GM19035 (cell line): ENCODE results near the gene LAMTOR1.

Experiments used
- ATAC-seq: cut with Tn5 transposase; IDR thresholded peaks from one replicate; pipeline ENCODE4 v1.9.1; 2021; ENCODE audit not compliant: unreplicated experiment

The LAMTOR1 gene

DNA sequence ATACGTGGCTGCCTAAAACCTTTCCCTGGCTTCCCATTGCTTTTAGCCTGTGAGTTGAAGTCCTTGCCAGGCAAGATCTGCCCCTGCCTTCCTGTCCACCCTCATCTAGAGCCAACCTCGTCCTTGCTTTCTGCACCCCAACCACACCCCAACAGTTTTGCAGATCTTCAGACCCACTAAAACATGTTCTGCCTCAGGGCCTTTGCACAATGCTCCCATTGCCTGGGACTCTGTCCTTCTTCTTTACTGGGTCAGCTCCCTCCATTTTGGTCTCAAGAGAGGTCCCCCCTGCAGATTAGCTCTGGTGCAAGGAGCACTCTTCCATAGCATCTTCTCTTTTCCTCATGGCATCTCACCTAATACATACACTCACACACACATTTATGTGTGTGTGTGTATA lies 17.8 kb upstream of the LAMTOR1 start:
- ATAC-seq = no peak

DNA sequence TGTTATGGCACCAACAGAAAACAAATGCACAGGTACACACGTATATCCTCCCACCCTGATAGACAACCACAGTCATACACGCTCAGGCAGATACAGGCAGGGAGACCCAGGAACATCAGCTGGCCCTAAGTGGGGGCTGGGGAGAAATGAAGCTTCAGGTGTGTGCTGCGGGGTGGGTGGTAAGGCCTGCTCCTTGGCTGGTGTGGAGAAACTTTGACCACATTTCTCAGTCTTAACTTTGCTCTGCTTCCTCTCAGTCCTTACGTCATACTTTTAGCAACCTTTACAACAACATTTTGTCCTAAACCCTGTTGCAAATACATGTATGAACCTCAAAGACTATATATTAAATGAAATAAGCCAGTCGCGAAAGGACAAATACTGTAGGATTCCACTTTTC lies 16.1 kb upstream of the LAMTOR1 start:
- no peak for ATAC-seq

DNA sequence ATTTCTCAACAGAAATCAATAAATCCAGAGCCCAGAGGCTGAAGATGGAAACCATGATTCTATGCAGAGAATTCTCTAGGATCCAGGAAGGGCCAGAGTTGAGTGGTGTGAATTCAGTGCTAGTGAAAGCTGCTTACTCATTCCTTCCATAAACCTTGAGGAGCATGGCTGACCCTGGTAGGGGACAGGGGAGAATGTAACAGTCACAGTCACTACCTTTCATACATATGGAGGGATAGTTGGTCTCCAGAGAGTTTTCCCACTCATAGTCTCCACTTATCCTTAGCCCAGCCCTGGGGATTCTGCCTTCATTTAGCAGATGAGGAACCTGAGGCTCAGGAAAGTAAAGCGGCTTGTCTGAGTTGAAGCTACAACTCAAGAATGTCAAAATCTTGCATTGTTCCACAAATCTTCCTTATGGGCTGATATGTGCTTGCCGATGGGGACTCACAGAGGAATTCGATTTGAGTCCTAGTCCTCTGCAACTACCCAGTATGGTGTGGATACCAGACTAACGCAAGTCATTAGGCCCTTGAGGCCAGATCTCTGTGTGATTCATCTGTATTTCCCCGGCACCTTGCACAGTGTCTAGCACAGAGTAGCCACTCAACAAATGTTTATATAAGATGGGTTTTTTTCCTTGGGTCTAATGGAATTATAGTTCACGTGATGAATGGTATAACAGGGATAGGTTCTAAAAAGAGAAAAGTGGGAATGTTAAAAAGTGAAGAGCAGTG lies 13.1 kb upstream of the LAMTOR1 start:
- ATAC-seq = no peak

DNA sequence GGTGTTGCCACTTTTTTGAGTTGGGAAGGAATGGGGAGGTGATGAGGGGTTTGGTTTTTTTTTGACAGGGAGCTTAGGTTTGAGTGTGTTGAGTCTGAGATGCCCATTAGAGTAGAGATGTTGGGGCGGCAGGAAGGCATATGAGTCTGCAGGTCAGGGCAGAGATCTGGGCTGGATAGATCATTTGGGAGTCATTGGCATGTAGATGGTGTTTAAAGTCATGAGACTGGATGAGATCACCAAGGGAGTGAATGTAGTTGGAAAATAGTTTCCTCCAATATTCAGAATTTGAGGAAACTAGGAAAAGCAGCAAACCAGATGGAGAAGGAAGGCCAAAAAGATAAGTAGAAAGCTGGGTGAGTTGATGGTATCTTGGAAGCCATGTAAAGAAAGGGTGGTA lies 11.5 kb upstream of the LAMTOR1 start:
- no peak for ATAC-seq

DNA sequence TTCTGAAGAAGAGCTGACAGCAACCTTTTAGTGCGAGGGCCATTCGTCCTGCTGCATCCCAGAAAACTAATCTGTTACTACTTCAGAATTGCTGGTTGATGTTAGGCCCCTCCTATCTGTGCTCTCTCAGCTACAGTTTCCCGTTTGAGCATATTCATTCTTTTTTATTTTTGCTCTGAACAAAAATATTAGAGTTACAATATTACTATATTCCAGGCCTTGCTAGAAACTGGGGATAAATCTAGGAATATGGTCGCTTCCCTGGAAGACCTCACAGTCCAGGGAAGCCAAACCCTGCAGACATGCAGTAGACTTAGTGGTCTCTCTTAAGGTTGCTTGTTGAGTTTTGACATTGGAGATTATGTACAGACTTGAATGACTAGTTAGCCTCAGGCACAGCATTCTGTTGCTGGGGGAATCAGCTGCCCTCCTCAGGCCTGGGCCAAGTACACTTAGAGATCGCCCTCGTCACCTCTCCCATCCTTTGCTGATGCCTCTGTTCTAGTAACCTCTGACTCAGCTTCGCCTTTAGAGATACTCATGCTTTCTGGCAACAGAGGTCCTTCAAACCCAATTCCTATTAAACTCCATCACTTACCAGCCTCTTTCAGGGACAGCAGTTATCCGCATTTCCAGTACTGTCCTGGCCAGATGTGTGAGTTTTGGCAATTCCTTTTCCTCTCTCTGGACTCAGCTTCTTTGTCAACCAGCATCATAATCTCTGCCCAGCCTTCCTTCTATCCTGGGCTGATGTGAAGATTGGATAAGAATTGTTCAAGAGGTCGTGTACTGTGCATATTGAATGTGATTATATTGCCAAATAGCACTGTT lies 10.1 kb upstream of the LAMTOR1 start:
- ATAC-seq = no peak

DNA sequence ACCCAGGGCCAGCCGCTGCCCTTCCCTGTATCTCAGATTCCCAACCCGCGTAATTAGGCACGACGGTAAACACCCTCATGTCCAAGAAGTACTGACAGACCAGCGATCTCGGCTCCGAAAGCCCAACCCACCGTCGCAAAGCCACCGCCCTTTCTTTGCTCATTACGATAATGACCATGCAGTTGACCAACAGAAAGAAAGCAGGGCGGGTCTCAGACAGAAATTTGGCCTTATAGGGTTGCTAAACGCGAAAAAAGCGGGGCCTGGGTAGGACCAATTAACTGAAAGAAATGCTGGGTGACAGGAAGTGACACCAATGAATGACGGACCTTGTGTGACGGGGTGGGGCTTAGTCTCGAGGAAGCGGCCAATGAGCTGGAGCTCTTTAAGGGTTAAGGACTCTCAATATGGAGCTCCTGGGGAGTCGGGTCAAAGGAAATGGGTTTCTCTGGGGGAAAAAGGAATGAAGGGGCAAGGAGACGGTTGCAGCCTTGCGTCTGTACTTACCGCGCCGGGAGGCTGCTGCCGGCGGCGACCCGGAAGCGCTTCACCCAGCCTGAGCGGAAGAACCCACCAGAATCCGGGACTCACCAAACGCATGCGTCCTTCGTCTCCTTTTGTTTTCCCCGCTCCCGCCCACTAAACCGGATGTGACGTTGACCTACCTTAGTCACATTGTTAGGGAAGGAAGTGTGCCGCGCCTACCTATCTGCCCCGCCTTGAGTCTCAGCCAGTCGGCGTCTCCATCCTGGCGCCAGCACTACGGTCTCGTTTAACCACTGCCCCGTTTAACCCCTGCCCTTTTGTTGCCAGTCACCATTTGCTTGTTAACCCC lies 9.3 kb upstream of the LAMTOR1 start, which contains the start of gene ANAPC15:
TSS of gene ANAPC15 (minus strand) at position 553 of the 835 bp plus-strand sequence. CDS start 1,419 bp downstream, outside the sequence.
- peak; percentile 91 for ATAC-seq

DNA sequence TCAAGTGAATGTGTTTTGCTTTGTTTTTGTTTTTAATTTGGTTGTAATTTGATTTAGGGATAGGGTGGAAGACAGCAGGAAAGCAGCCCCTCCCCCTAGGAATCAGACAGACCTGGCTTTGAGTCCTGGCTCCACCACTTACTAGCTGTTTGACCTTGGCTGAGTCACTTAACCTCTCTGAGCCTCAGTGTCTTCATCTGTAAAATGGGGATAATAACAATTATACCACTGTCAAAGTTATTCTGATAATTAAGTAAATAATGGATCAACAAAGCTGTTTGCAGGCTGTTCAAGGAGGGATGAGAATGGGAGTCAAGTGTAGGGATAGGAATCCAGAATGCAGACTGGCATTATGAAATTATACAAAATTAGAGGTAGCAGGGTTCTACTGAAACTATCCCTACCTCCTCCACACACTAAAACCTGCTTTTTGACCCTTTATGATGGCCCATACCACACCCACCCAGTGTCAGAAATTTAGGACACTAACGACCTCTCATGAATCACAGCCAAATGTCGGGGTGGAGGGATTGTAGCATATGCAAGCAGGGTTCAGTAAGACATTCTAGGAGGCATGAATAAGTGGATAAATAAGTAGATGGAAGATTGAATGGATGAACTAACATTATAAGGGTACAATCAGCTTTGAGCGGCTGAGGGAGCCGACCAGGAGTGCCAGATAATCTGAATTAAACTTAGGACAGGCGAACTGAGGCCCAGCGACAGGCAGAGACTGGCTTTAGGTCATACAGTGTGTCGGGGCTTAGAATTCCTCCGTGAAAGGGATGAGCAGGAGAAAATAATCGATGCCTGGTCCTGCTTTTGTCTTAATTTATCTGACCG lies 8.4 kb upstream of the LAMTOR1 start:
- ATAC-seq = peak; percentile 1

DNA sequence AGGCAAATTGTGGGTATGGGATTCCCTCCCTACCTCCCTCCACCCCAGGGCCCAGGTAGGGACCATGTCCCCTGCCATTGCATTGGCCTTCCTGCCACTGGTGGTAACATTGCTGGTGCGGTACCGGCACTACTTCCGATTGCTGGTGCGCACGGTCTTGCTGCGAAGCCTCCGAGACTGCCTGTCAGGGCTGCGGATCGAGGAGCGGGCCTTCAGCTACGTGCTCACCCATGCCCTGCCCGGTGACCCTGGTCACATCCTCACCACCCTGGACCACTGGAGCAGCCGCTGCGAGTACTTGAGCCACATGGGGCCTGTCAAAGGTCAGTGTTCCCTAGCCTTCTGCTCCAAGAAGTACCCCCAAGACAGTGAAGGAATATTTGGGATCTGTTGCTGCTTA lies 2.8 kb upstream of the LAMTOR1 start, which contains the start of gene TOMT:
TSS of gene TOMT (plus strand) at position 37 of the 400 bp plus-strand sequence. CDS start at position 65, 28 bp downstream.
- no peak for ATAC-seq

DNA sequence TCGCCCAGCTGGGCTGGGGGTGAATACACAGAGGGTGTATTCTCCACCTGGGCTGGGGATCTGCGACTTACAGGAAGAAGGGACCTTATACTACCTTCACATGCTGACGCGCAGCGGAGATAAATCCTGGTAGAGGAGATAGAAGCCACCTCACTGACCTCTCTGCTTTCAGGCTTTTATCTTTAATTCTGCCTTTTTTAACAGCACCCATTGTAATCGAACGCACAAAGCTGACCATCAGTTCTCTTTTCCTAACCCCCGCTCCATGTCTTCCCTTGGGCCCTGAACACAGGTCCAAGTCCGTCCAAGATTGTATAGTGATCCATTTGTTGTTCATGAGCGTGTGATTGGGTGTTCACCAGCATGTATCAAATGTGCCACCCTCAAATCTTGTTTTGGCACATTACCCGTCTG lies 664 bp upstream of the LAMTOR1 start:
- ATAC-seq = no peak

DNA sequence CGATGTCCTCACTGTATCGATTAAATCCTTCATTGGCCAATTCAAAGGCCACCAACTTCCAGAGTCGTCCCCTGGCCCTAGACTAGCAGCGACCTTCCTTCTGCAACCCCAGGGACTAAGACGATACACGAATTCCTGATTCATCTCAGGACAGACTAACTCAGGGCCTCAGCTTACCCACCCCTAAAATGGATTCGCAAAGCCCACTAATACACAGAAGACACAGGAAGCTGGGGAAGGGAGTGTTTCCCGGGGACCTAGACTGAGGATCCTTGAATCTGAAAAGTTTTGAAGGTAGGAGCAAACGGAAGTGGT lies 509 bp downstream of the LAMTOR1 start:
- ATAC-seq = no peak

DNA sequence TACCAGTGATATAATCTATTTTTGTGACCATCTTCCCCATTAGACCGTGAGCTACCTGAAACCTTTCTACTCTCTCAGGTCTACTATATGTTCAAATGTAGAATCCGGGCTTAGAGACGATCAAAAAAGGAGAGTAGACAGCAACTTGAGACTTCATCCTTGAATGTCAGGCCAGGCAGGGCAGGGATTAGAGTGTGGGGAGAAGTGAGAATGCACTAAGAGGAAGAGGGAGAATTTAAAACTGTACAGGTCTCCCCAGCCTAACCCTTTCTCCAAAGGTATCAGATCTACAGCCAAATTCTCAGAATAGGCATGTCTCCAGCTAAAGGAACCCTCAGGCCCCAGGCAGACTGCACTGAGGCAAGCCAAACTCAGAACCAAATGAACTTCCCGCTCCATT lies 935 bp downstream of the LAMTOR1 start:
- no peak for ATAC-seq

DNA sequence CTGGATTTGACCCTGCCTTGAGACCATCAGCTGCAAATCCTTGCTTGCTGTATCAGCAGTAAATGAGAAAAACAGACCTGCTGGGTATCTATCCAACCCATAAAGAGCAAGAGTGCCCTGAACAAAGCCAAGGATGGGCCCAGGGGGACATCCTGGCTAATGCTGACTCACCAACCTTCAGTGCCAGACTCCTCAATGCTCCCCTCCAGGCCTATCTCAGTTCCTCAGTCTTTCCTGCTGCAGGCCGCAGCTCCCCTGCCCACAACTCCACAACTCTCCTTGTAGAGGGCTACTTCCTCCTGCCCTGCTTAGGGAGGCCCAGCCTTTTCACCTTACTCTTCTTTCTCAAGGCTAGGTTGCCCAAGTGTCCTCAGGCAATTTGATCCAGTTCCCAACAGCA lies 2.6 kb downstream of the LAMTOR1 start:
- ATAC-seq = no peak

DNA sequence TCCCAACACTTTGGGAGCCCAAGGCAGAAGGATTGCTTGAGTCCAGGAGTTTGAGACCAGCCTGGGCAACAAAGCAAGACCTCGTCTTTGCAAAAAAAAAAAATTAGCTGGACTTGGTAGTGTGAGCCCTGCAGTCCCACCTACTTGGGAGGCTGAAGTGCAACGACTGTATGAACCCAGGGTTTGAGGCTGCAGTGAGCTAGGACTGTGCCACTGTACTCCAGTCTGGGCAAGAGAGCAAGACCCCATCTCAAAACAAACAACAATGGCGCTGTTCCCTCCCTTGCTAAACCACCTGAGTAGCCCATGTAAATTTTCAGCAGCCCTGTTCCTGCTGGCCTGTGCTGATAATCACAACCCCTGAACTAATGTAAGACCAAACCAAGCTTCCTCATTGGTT lies 3.1 kb downstream of the LAMTOR1 start:
- ATAC-seq = no peak

DNA sequence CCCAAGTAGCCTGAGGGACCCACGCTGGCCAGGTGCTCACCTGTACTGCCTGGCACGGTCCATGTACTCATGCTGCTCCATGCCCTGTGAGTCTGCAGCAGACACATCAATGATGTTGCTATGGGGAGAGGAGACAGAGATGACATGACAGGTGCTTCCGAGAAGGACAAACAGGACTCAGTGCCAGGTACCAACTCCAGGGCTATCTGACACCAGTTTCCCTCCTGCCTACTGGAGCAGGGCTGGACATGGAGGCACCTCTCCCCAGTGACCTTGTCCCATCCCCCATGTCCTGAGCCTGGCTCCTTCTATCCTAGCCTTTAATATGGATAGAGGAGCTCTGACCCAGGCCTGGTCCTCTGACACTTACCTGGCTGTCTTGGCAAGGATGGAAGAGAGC lies 4.4 kb downstream of the LAMTOR1 start:
- no peak for ATAC-seq

DNA sequence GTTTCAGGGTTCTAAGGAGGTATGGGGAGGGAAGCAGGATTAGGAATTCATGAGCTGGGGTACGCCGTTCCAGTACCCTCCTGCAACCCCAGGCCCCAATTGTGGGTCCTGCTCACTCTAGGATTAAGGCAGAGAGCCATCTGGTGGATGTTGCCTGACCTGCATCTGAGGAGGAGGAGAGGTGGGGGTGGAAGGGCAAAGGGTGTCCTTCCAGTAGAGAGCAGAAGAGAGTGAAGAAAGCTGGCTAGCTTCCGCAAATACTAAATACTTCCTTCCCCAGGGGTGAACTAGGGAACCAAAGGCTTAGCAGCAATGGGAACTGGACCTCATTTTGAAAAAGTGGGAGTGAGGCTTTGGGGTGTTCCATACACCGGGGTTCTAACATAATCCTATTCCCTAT lies 11.8 kb downstream of the LAMTOR1 start:
- no peak for ATAC-seq

DNA sequence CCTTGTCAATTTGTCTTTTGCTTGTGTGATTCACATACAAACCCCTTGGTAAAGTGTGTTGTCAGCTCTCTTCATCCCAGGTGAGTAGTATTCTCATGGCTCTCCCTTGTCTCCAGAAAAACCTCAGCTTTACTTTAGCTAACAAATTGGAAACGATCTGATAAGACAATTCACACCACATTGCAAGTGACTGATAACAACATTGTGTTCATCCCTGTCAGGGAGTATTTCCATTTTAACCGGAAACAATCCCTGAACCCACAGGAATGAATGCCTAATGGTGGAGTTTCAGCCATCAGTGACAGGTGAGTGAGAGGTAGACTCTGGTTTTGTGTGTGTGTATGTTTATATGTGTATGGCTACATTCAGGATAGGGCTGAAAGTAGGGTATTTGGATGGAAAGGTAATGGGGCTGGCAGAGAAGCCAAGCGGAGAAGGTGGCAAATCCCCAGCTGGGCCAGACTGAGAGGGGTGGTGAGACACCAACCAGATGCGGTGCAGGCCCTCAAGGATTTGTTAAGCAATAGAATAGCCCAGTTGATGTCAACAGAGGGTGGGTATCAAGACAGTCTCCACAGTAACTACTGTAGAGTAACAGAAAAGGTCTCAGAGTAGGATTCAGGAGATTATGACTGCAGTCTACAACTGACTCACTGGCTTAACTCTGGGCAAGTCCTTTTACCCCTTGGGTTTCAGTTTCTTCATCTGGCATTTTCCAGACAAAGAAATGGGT lies 14.9 kb downstream of the LAMTOR1 start:
- no peak for ATAC-seq

DNA sequence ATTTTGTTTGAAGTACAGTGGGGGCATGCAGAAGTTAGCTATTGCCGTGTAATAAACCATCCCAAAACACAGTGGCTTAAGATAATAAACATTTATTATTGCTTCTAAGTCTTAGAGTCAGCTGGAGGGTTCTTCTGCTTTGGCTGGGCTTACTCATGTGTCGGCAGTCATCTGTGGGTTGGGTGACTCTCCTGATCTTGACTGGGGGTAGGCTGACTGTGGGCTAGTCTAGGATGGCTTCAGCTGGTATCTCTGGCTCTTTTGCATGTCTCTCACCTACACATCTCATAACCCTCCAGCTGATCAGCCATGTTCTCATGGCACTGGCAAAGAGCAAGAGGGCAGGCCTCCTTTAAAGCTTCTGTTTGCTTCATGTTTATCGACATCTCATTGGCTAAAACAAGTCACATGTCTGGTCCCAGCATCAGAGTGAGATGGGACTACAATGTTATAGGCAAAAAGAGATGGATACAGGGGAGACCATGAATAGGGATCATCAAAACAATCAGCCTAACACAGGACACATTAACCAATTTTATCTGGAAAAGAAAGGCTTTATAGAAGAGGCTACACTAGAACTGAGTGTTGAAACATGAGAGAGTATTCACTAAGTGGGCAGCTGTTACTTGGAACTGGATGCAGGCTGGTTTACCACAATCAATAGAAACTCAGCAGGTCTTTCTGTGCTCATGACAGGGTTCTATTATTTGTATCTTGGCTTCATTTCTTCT lies 17.3 kb downstream of the LAMTOR1 start:
- ATAC-seq = no peak

DNA sequence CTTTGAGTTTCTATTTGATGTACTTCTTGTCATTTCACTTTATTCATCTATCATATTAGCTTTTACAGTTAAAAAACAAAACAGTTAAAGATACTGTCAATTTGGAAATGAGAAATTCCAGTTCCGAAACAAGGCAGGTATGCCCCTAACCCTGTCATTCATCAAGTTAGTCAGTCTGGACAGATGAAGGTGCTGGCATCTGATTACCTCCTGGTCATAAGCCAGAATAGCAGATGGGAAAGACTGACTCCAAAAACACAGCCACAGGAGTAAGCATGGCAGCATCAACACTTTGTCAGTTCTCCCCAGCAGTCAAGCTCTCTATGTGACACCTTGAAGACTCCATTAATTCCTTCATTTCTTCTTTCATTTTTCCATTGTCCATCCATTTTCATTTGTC lies 18.1 kb downstream of the LAMTOR1 start:
- no peak for ATAC-seq

DNA sequence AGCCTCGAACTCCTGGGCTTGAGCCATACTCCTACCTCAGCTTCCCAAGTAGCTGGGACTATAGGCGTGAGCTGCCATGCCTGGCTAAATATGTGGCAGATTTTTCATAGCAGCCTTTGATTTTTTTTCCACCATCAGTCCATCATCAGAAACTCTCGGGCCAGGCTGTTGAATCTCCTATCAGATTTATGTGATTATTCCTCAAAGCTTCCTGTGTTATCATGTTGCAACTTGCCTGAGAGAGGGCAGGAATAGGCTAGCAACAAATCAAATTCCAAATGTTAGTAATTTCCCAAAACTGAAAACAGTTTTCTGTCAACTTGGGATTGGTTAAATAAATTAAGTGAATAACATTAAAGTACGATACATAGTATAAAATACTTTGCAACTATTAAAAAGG lies 19.0 kb downstream of the LAMTOR1 start:
- no peak for ATAC-seq
